Measurements from ENCODE around the gene ZNF296.

ZNF296 gene

DNA sequence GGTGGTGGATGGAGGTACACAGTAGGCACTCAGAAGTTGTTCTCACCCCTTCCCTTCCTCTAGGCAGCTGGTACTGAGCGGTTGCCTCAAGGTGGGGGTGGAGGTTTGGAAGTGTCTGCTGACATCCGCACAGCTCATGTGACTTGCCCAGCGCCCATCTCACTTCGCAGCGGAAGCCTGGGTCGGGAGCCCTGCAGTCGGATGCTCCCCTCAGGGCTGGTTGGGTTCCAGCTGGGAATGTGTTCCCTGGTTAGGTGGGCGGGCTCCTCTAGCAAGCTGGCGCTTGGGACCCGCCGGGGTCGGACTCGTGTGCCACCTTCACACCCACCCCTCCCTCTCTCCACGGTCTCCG, 26.9 kb upstream of the ZNF296 start:
- DNase-seq (ENCODE audit: low read depth in 2 of 2) = no peak

GRCh38 chr19:45102481-45102880, 26.2 kb upstream of the ZNF296 start:
- DNase-seq (ENCODE audit: low read depth in 2 of 2) = no peak

- no peak for DNase-seq (ENCODE audit: low read depth in 2 of 2)
Observed at GRCh38 chr19:45101806-45102205, 25.5 kb upstream of the ZNF296 start.

DNA sequence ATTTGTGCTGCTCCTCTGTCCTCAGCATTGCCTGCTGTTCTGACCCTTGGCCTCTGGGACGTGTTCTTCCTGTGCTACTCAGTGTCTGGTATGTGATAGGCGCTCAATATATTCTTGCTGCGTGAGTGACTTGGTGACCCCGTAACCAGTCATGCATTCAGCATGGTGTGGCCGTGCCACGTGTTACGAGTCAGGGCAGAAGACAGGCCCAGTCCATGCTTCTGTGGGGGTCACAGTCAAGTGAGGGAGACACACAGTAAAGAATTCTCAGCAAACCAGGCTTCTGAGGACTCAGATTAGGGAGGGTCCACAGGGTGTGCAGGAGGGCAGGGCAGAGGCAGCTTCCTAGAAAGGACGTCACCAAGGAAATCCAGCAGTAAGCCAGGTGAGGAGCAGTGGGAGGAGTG, 24.6 kb upstream of the ZNF296 start:
- DNase-seq (ENCODE audit: low read depth in 2 of 2) = no peak

DNA sequence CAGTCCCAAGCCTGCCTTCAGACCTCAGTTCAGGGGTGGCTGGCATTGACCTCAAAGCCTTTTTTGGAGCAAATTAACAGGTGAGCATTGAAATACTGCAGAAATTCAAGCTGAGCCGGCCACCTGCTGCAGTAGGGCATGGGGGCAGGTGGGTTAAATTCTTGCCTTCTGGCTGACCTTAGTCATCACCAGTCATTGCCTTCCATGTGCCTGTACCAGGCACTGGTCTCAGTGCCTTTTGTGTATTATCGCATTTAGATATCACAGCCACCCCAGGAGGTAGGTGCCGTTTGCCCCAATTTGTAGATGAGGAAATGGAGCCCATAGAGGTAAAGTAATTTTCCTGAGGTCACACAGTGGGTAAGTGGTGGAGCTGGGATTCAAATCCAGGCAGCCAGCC, 23.9 kb upstream of the ZNF296 start:
- no peak for DNase-seq (ENCODE audit: low read depth in 2 of 2)

GRCh38 chr19:45099467-45100191, 23.4 kb upstream of the ZNF296 start:
- DNase-seq (ENCODE audit: low read depth in 2 of 2) = no peak

DNA sequence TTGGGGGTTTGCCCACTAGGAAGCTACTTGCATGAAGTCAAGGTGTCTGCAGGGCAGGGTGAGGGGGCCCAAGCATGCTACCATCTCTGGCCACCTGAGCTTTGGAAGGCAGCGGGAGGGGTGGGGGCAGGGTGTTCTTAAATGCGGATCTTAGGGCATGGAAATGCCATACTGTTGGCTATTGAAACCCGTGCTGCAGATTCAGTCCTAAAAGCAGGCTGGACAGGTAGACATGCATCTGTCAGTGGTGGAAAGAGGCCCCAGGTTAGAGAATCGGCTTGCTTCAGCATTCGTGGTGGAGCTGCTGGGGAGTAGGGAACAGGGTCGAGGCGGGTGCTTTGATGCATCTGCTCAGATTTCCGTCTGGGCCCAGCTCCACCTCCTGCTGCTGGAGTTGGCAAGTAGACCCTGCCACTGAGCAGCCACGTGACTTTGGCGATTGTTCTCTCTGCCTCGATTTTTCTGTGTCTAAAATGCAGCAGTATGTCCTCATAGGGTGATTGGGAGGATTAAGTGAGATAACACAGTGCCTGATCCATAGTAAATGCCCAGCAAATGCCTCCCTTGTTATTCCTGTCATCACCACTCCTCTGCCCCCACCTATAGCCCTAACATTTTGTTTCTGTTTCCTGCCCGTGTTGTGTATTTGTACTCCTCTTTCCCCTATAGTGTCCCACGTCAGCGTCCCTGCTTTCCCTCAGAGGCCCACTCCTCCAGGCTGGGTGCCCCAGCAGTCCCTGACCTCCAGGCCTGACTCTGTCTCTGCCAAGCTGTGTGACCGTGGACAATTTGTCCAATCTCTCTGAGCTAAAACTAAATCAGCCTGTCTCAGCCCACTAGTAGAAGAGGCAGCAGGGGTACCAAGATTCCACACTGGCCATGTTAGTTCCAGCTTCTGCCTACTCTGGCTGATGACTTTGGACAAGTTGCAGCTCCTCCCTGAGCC, 22.5 kb upstream of the ZNF296 start:
- DNase-seq (ENCODE audit: low read depth in 2 of 2) = no peak

GRCh38 chr19:45097776-45098520, 21.7 kb upstream of the ZNF296 start:
- DNase-seq (ENCODE audit: low read depth in 2 of 2) = no peak

GRCh38 chr19:45097450-45097775, 21.1 kb upstream of the ZNF296 start:
- no peak for DNase-seq (ENCODE audit: low read depth in 2 of 2)

GRCh38 chr19:45096700-45097099, 20.4 kb upstream of the ZNF296 start:
- no peak for DNase-seq (ENCODE audit: low read depth in 2 of 2)

- DNase-seq (ENCODE audit: low read depth in 2 of 2) = no peak
Observed at GRCh38 chr19:45095496-45096413, 19.5 kb upstream of the ZNF296 start.

GRCh38 chr19:45094707-45095106, 18.4 kb upstream of the ZNF296 start:
- DNase-seq (ENCODE audit: low read depth in 2 of 2) = no peak

DNA sequence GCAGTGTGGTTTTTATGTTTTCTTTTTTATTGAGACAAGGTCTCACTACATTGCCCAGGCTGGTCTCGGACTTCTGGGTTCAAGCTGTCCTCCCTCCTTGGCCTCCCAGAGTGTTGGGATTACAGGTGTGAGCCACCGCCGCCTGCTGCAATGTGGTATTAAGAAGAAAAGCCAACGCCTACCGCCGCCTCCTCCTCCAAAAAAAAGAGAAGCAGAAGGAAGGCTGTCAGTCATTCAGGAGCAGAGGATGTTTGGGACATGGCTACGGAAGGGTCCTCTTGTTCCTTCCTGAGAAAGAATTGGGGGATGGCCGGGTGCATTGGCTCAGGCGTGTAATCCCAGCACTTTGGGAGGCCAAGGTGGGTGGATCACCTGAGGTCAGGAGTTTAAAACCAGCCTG, 17.9 kb upstream of the ZNF296 start:
- no peak for DNase-seq (ENCODE audit: low read depth in 2 of 2)

- DNase-seq (ENCODE audit: low read depth in 2 of 2) = peak; percentile 83 to 87
Observed at GRCh38 chr19:45092747-45093678, 16.7 kb upstream of the ZNF296 start, which contains the start of gene PPP1R37. PPP1R37 (plus strand) TSS chr19:45093179; CDS start chr19:45093326, 147 bp downstream.

- DNase-seq (ENCODE audit: low read depth in 2 of 2) = peak; percentile 92 to 93
Observed at GRCh38 chr19:45091031-45091923, 15.0 kb upstream of the ZNF296 start.

DNA sequence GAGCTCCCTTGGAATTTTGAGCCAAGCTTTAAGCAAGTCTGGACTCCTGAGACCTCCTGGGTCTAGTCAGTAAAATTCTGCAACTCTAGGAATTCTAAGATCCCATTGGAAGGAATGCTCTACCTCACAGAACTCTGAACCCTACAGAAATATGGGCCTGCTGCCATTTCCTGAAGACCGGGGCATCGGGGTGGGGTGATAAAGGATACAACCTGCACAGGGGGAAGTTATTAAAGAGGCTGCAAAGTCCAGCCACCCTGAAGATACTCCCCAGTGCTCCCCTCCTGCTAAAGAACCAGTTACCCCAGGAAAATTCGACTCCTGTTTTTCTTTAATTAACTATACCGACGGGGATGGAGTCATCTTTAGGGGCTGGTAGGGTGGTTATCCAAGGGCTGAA, 14.3 kb upstream of the ZNF296 start:
- DNase-seq (ENCODE audit: low read depth in 2 of 2) = no peak

DNA sequence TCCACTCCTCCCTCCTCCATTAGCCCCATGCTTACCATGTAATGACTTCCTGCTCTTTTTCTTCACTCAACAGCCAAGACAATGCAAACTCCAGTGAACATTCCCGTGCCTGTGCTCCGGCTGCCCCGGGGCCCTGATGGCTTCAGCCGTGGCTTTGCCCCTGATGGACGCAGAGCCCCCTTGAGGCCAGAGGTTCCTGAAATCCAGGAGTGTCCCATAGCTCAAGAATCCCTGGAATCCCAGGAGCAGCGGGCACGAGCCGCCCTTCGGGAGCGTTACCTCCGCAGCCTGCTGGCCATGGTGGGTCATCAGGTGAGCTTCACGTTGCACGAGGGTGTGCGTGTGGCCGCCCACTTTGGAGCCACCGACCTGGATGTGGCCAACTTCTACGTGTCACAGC, 13.8 kb upstream of the ZNF296 start:
- DNase-seq (ENCODE audit: low read depth in 2 of 2) = no peak

- DNase-seq (ENCODE audit: low read depth in 2 of 2) = peak in 1 of 2 donors; percentile 38
Observed at GRCh38 chr19:45087531-45087930, 11.3 kb upstream of the ZNF296 start.

GRCh38 chr19:45086480-45086879, 10.2 kb upstream of the ZNF296 start:
- DNase-seq (ENCODE audit: low read depth in 2 of 2) = no peak
